ENCODE results near the gene PMM1. TPM values are rescaled to one million over a fixed set of nuclear protein-coding genes. Genes with fewer than 3 reads are reported as not detected.
"Not testable (repeated sequence)": the region's sequence is repeated elsewhere in the genome, so short reads cannot be mapped to it uniquely, and the experiment has no call there.

PMM1 gene
- total RNA-seq, 1 experiment from 2014 or later: 30.5 TPM

GRCh38 chr22:41561335-41561734 is 28.3 kb downstream of the PMM1 start:
- Histone ChIP-seq H3K27ac (ENCODE audit: low read length) (peak overlapping the region; percentile 70; the same call in 1 of the 2 replicates), H3K4me1 (ENCODE audit: control insufficient read depth, insufficient read depth, low read length) (peaks cover 51% of the 10 kb centered on the region), H3K9me3 (ENCODE audit: control insufficient read depth, insufficient read depth, low read depth, low read length) (no peaks in the 10 kb centered on the region), H3K27me3 (ENCODE audit: control insufficient read depth, insufficient read depth, low read length) (no peaks in the 10 kb centered on the region), H3K36me3 (ENCODE audit: control insufficient read depth, insufficient read depth, low read length) (no peaks in the 10 kb centered on the region), H3K4me3 (ENCODE audit: low read depth in 2 of 2, low read length in 2 of 2) (peak overlapping the region in 1 of 2 experiments; percentile 18; a peak in 1 of 4 replicates)
- no peak for DNase-seq (ENCODE audit: low read depth, low spot score)
- no peak for TF ChIP-seq CTCF (IDR thresholded peaks at IDR 0.05)
- TF ChIP-seq POLR2AphosphoS5 (IDR thresholded peaks at IDR 0.05; ENCODE audit: low read depth, low read length): no peak
- TF ChIP-seq, protein P1, sequence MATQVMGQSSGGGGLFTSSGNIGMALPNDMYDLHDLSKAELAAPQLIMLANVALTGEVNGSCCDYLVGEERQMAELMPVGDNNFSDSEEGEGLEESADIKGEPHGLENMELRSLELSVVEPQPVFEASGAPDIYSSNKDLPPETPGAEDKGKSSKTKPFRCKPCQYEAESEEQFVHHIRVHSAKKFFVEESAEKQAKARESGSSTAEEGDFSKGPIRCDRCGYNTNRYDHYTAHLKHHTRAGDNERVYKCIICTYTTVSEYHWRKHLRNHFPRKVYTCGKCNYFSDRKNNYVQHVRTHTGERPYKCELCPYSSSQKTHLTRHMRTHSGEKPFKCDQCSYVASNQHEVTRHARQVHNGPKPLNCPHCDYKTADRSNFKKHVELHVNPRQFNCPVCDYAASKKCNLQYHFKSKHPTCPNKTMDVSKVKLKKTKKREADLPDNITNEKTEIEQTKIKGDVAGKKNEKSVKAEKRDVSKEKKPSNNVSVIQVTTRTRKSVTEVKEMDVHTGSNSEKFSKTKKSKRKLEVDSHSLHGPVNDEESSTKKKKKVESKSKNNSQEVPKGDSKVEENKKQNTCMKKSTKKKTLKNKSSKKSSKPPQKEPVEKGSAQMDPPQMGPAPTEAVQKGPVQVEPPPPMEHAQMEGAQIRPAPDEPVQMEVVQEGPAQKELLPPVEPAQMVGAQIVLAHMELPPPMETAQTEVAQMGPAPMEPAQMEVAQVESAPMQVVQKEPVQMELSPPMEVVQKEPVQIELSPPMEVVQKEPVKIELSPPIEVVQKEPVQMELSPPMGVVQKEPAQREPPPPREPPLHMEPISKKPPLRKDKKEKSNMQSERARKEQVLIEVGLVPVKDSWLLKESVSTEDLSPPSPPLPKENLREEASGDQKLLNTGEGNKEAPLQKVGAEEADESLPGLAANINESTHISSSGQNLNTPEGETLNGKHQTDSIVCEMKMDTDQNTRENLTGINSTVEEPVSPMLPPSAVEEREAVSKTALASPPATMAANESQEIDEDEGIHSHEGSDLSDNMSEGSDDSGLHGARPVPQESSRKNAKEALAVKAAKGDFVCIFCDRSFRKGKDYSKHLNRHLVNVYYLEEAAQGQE (IDR thresholded peaks at IDR 0.05; ENCODE audit: insufficient read depth in 1 of 2, low read depth in 2 of 2, low read length in 1 of 2): no peak
- no peak for TF ChIP-seq TCF7L2 (IDR thresholded peaks at IDR 0.05; ENCODE audit: low read depth, low read length)
- no peak for TF ChIP-seq SIN3A (IDR thresholded peaks at IDR 0.05; ENCODE audit: borderline replicate concordance, insufficient read depth, low read depth, low read length)
- in situ Hi-C loops (cut with HindIII; ENCODE audit: low pct_unique_long_range_greater_than_20kb, low sequenced_read_pairs): no loop called here
- 0 out of 2 replicates have a peak, but pooled peaks have one; percentile 2 for ATAC-seq
- BruUV-seq (replicated peaks): no TSS peak
- CTCF ChIA-PET: no interaction called here
- intact Hi-C loops (cut with micrococcal nuclease; ENCODE audit: unreplicated experiment): no loop called here
- POLR2A ChIA-PET: no interaction called here

GRCh38 chr22:41560095-41560471 is 29.6 kb downstream of the PMM1 start:
- no peaks in the 10 kb centered on the region for H3K9me3 ChIP-seq (ENCODE audit: control insufficient read depth, insufficient read depth, low read depth, low read length)
- CTCF ChIA-PET: no interaction called here
- no peak for ATAC-seq
- H3K27me3 ChIP-seq (ENCODE audit: control insufficient read depth, insufficient read depth, low read length): no peaks in the 10 kb centered on the region
- H3K4me3 ChIP-seq (ENCODE audit: low read depth in 2 of 2, low read length in 2 of 2): no peak overlapping the region
- no peak for TF ChIP-seq POLR2AphosphoS5 (IDR thresholded peaks at IDR 0.05; ENCODE audit: low read depth, low read length)
- H3K36me3 ChIP-seq (ENCODE audit: control insufficient read depth, insufficient read depth, low read length): no peaks in the 10 kb centered on the region
- intact Hi-C loops (cut with micrococcal nuclease; ENCODE audit: unreplicated experiment): no loop called here
- no peak overlapping the region for H3K27ac ChIP-seq (ENCODE audit: low read length)
- in situ Hi-C loops (cut with HindIII; ENCODE audit: low pct_unique_long_range_greater_than_20kb, low sequenced_read_pairs): no loop called here
- POLR2A ChIA-PET: no interaction called here
- H3K4me1 ChIP-seq (ENCODE audit: control insufficient read depth, insufficient read depth, low read length): peaks cover 54% of the 10 kb centered on the region
- BruUV-seq (replicated peaks): no TSS peak
- no peak for DNase-seq (ENCODE audit: low read depth, low spot score)

DNA sequence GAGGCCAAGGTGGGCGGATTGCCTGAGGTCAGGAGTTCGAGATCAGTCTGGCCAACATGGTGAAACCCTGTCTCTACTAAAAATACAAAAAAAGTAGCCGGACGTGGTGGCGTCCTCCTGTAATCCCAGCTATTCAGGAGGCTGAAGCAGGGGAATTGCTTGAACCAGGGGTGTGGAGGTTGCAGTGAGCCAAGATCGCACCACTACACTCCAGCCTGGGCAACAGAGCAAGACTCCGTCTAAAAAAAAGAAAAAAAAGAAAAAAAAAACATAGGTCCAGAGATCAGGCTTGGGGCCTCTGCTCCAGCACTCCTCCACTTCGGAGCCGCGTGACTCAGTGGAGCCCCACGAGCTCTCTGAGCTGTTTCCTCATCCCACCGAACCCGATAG is 31.4 kb downstream of the PMM1 start:
- H3K9me3 ChIP-seq (ENCODE audit: control insufficient read depth, insufficient read depth, low read depth, low read length); ATAC-seq; in situ Hi-C loops (cut with HindIII; ENCODE audit: low pct_unique_long_range_greater_than_20kb, low sequenced_read_pairs); CTCF ChIA-PET; H3K27me3 ChIP-seq (ENCODE audit: control insufficient read depth, insufficient read depth, low read length); H3K27ac ChIP-seq (ENCODE audit: low read length); H3K36me3 ChIP-seq (ENCODE audit: control insufficient read depth, insufficient read depth, low read length); BruUV-seq (replicated peaks); H3K4me3 ChIP-seq (ENCODE audit: low read depth in 2 of 2, low read length in 2 of 2); POLR2A ChIA-PET; DNase-seq (ENCODE audit: low read depth, low spot score); intact Hi-C loops (cut with micrococcal nuclease; ENCODE audit: unreplicated experiment): not testable (repeated sequence)
- H3K4me1 ChIP-seq (ENCODE audit: control insufficient read depth, insufficient read depth, low read length): peaks cover 46% of the 10 kb centered on the region
